ENCODE measurements around the gene HYKK. TPM values are rescaled to one million over a fixed set of nuclear protein-coding genes. Genes with fewer than 3 reads are reported as not detected.
A peak's percentile ranks its signal among the peaks of the same experiment; 100 is the strongest.

Gene HYKK
- total and polyA plus RNA-seq, 9 of the 15 experiments (the other 6 are each of a cell fraction or from before 2014, with no cell fraction given) = 1.9 to 6.1 (median 4.3) TPM

- TF ChIP-seq, protein P1, sequence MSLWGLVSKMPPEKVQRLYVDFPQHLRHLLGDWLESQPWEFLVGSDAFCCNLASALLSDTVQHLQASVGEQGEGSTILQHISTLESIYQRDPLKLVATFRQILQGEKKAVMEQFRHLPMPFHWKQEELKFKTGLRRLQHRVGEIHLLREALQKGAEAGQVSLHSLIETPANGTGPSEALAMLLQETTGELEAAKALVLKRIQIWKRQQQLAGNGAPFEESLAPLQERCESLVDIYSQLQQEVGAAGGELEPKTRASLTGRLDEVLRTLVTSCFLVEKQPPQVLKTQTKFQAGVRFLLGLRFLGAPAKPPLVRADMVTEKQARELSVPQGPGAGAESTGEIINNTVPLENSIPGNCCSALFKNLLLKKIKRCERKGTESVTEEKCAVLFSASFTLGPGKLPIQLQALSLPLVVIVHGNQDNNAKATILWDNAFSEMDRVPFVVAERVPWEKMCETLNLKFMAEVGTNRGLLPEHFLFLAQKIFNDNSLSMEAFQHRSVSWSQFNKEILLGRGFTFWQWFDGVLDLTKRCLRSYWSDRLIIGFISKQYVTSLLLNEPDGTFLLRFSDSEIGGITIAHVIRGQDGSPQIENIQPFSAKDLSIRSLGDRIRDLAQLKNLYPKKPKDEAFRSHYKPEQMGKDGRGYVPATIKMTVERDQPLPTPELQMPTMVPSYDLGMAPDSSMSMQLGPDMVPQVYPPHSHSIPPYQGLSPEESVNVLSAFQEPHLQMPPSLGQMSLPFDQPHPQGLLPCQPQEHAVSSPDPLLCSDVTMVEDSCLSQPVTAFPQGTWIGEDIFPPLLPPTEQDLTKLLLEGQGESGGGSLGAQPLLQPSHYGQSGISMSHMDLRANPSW (CRISPR knock-in tag; IDR thresholded peaks at IDR 0.05) = no peak
- TF ChIP-seq UBTF (IDR thresholded peaks at IDR 0.05; ENCODE audit: borderline replicate concordance in 1 of 2, low read depth in 2 of 2, low read length in 2 of 2) = peak in 1 of 2 experiments; percentile 52; a peak in 1 of 4 replicates
- TF ChIP-seq, protein P2, sequence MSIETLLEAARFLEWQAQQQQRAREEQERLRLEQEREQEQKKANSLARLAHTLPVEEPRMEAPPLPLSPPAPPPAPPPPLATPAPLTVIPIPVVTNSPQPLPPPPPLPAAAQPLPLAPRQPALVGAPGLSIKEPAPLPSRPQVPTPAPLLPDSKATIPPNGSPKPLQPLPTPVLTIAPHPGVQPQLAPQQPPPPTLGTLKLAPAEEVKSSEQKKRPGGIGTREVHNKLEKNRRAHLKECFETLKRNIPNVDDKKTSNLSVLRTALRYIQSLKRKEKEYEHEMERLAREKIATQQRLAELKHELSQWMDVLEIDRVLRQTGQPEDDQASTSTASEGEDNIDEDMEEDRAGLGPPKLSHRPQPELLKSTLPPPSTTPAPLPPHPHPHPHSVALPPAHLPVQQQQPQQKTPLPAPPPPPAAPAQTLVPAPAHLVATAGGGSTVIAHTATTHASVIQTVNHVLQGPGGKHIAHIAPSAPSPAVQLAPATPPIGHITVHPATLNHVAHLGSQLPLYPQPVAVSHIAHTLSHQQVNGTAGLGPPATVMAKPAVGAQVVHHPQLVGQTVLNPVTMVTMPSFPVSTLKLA (conservative IDR thresholded peaks at IDR 0.05) = peak in 1 of 2 experiments; percentile 62; a peak in 2 of 4 replicates
- no peak for TF ChIP-seq GABPB2 (CRISPR knock-in tag; conservative IDR thresholded peaks at IDR 0.05)
- 0 out of 2 replicates have a peak, but pooled peaks have one; percentile 25 for TF ChIP-seq KLF16 (IDR thresholded peaks at IDR 0.05)
- peak; percentile 33; the same call in 1 of the 2 replicates for TF ChIP-seq NFE2 (IDR thresholded peaks at IDR 0.05; ENCODE audit: low read depth)
- peak; percentile 99 for TF ChIP-seq CTBP1 (IDR thresholded peaks at IDR 0.05; ENCODE audit: borderline replicate concordance)
- TF ChIP-seq FOXA3 (CRISPR knock-in tag; conservative IDR thresholded peaks at IDR 0.05 in 1 of 2, IDR thresholded peaks at IDR 0.05 in 1 of 2) = peak; percentile 56 to 64; a peak in 1 of 4 replicates
- 0 out of 2 replicates have a peak, but pooled peaks have one; percentile 34 for TF ChIP-seq EP400 (IDR thresholded peaks at IDR 0.05)
- peak; percentile 31; the same call in 1 of the 2 replicates for TF ChIP-seq MTA2 (IDR thresholded peaks at IDR 0.05; ENCODE audit: low read depth)
- TF ChIP-seq BCL6 (CRISPR knock-in tag; IDR thresholded peaks at IDR 0.05) = no peak
- TF ChIP-seq RCOR1 (IDR thresholded peaks at IDR 0.05; ENCODE audit: borderline replicate concordance in 1 of 2, low read depth in 2 of 2, low read length in 2 of 2) = peak in 1 of 2 experiments; percentile 91; a peak in 2 of 4 replicates
- TF ChIP-seq TBL1XR1 (IDR thresholded peaks at IDR 0.05; ENCODE audit: low read length in 2 of 2) = peak; percentile 57 to 58; a peak in 3 of 4 replicates
- peak; percentile 14 for TF ChIP-seq NEUROD1 (IDR thresholded peaks at IDR 0.05; ENCODE audit: borderline replicate concordance, low read depth, low read length, partially characterized antibody)
- peak; percentile 43; the same call in 1 of the 2 replicates for TF ChIP-seq FOSL1 (tag; conservative IDR thresholded peaks at IDR 0.05)
- 0 out of 2 replicates have a peak, but pooled peaks have one; percentile 4 for TF ChIP-seq ZFX (CRISPR knock-in tag; IDR thresholded peaks at IDR 0.05)
- no peak for TF ChIP-seq POLR2AphosphoS2 (IDR thresholded peaks at IDR 0.05; ENCODE audit: low read length)
- TF ChIP-seq MYC (IDR thresholded peaks at IDR 0.05; ENCODE audit: low read depth, low read length) = peak; percentile 70
- no peak for TF ChIP-seq MYC (CRISPR knock-in tag; IDR thresholded peaks at IDR 0.05; ENCODE audit: borderline replicate concordance, low read depth)
- peak; percentile 69; the same call in 1 of the 2 replicates for TF ChIP-seq MTA1 (IDR thresholded peaks at IDR 0.05; ENCODE audit: borderline replicate concordance)
- no peak for TF ChIP-seq MXI1 (IDR thresholded peaks at IDR 0.05; ENCODE audit: low read depth, low read length)
These were observed 57.9 kb downstream of the HYKK start, which contains the start of gene CHRNA5 (continued) for GRCh38 chr15:78565097-78565950.
